H1 (cell line): Measurements from ENCODE around the gene CYP4F11. TPM values are rescaled to one million over a fixed set of nuclear protein-coding genes. Genes with fewer than 3 reads are reported as not detected.

Experiments
- CHD7 ChIP-seq: fragments of 300-600 bp; sonication (generic); IDR thresholded peaks from 2 replicates; pipeline ENCODE4 v1.7.1; 2012; ENCODE audit warnings: low read length, moderate library complexity, mild to moderate bottlenecking, inconsistent platforms; ENCODE audit not compliant: insufficient replicate concordance
- MAX ChIP-seq: IDR thresholded peaks from 2 replicates; pipeline ENCODE4 v1.6.1; 2012; ENCODE audit warnings: inconsistent platforms
- RXRA ChIP-seq: IDR thresholded peaks from 2 replicates; pipeline ENCODE4 v1.6.1; 2011; ENCODE audit warnings: low read depth, mild to moderate bottlenecking, low read length, moderate library complexity; ENCODE audit not compliant: insufficient read depth
- polyA plus RNA-seq, 7 experiments: library from polyadenylated mRNA; depleted of rRNA in 3 of 7; stranded (reverse) in 5 of 7; unstranded in 2 of 7; fragments of >200 nt in 5 of 7; fragments of 200-250 nt in 2 of 7; gene quantifications; 1 replicate in 5 of 7; 2 replicates in 1 of 7; 4 replicates in 1 of 7; pipeline versions ENCODE4 v1.2.1 to v1.2.3, GENCODE V29; 2011 to 2013; ENCODE audit warnings: missing spikeins in 2 of 7, mixed read lengths in 2 of 7
- total RNA-seq: library from RNA; stranded (reverse); fragmentation: NEBNext Ultra II Directional; extraction: Animal tissue kit (Norgen Biotek cat#: 25700); gene quantifications from 2 replicates; pipeline ENCODE4 v1.2.1, GENCODE V29; 2021

Gene CYP4F11
- total and polyA plus RNA-seq, 2 of the 8 experiments (the other 6 are each of a cell fraction or from before 2014, with no cell fraction given): not detected

GRCh38 chr19:15945301-15945700, 11.0 kb upstream of the CYP4F11 start (continued):
- no peak for TF ChIP-seq CHD7
- TF ChIP-seq MAX: no peak
- no peak for TF ChIP-seq RXRA
